ENCODE measurements around the gene AQP1. TPM values are rescaled to one million over a fixed set of nuclear protein-coding genes. Genes with fewer than 3 reads are reported as not detected.

AQP1 gene
- total RNA-seq, 4 donors from 2014 or later: 74.8 to 310 (median 175) TPM

DNA sequence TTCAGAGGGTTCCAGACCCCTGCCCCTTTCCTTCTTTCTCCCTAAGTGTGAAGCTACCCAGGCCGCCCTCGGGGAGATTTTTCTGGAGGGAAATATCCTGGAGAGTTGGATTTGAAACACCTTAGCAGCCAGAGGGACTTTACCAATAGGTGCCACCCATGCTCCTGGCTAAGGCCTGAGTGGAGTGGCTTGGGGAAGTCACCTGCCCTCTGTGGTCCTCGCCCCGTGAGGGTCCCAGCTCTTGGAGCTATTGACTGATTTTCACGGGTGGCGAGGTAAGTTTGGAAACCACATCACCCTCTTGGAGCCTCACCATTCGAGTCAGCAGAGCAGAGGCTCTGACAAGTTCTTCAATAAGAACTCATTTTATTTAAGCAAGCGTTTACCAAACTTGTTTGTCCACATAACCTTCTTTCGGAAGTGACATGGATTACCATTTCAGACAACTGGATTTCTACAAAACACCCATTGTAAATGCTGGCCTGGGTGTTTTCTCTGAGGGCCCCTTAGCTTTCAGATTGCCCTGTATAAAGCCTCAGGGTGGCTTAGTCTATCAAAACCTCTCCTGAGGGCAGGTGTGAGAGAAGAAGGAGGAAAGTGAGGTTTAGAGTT lies 20.4 kb downstream of the AQP1 start:
- TF ChIP-seq, protein P1, sequence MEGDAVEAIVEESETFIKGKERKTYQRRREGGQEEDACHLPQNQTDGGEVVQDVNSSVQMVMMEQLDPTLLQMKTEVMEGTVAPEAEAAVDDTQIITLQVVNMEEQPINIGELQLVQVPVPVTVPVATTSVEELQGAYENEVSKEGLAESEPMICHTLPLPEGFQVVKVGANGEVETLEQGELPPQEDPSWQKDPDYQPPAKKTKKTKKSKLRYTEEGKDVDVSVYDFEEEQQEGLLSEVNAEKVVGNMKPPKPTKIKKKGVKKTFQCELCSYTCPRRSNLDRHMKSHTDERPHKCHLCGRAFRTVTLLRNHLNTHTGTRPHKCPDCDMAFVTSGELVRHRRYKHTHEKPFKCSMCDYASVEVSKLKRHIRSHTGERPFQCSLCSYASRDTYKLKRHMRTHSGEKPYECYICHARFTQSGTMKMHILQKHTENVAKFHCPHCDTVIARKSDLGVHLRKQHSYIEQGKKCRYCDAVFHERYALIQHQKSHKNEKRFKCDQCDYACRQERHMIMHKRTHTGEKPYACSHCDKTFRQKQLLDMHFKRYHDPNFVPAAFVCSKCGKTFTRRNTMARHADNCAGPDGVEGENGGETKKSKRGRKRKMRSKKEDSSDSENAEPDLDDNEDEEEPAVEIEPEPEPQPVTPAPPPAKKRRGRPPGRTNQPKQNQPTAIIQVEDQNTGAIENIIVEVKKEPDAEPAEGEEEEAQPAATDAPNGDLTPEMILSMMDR (IDR thresholded peaks at IDR 0.05; ENCODE audit: low read depth): no peak

DNA sequence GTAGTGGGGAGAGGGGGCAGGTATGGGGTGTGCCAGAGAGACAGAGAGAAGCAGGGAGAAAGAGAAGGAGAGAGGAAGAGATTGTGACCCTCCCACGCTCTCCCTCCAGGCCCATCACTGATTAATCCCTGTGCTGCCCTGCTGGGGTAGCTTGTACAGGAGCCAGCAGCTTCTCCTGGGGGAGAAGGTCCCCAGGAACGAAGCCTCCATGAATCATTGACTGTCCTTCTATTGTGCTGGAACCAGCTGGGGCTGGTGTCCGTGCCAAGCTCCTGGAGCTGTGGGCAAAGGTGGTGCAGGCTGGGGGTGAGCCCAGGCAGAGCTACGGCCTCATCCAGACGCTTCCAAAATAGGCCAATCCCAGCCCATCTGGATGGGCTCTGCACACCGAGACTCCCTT lies 20.9 kb downstream of the AQP1 start:
- TF ChIP-seq, protein P1 (IDR thresholded peaks at IDR 0.05; ENCODE audit: low read depth): no peak

DNA sequence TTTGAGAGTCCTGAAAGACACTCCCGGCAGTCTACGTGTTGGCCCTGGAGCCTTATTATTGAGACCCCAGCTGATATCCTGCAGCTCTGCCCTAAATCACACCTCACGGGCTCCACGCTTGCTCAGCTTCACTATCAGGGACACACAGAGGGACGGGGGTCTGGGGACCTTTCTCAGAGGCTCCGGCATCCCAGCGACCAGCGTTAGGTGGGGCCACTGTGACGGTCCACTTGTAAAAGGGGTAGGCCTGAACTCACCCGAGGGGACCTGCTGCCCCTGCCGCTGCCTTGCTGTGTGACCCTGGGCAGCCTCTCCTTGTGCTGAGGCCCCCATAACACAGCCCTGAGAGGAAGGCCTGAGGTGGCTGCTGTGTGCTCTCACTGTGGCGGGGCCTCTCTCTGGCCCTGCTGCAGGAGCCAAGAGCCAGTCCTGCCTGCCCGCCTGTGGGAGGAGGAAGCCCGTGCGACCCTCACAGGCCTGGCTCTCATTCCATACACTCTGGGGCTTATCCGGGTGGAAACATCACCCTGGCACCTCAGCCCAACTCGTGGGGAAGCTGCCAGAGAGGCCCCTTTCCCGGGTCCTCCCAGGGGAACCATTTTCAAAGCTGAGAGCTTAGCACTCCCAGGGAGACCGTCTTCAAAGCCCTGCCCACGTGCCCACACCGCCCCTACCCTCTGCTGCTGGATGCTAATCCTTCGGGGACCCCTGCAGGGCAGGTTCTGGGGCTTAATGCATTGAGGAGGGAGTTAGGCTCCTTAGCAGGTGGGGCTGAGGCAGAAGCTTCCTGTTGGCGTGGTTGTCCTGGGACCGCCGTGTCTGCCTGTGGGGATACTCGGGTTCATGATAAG lies 21.7 kb downstream of the AQP1 start:
- TF ChIP-seq, protein P1 (IDR thresholded peaks at IDR 0.05; ENCODE audit: low read depth): no peak

DNA sequence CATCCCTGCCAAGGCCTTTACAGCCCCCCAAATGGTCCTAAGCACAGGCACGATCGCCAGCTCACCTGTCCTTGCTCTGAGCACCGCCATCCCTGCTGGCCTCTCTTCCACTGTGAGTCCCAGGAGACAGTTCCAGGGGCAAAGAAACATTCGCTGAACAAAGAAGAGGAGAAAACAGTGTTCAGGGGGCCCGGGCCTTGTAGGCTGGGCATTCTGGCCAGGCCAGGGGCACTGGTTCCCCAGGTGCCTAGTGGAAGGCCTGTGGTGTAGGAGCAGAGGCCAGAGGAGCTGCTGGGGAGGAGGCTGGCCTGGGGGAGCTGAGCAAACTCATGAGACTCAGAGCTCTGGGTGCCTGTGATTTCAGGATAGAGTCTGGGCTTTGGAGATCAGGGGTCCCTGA lies 22.6 kb downstream of the AQP1 start:
- TF ChIP-seq, protein P1 (IDR thresholded peaks at IDR 0.05; ENCODE audit: low read depth): no peak

DNA sequence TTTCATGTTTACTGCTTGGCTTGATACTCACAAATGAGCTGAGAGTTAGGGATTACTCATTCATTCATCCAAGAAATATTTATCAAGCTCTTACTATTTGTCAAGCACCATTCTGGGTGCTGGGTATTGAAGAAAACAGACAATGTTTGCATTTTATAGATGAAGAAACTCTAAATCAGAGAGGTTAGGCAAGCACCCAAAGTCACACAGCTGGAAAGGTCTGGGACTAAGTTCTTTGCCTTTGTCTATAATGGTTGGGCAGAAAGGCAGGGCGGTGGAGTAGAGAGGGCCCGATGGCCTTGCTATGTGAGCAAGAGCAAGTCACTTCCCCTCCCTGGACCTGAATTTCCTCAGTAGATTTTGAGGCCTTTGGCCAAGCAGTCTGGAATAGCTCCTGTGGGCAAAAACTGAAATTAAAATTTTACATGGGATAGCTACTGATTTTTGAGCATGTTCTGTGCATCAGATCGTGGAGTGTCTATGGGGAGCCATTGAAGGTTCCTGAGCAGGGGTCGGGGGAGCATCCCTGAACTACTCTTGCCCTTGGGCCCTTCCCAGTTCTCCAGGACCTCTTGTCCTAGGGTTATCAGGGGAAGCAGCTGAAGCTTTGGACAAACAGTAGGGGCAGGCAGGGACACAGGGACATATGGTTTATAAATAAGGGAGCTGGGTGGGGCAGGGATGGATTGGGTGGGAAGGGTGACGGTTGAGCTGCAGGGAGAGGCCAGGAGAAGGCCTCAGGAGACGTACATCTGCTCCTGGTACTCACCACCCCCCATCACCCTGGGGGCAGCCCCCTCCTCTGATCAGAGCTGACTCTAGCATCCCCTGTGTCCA lies 23.3 kb downstream of the AQP1 start:
- TF ChIP-seq, protein P1 (IDR thresholded peaks at IDR 0.05; ENCODE audit: low read depth): no peak

DNA sequence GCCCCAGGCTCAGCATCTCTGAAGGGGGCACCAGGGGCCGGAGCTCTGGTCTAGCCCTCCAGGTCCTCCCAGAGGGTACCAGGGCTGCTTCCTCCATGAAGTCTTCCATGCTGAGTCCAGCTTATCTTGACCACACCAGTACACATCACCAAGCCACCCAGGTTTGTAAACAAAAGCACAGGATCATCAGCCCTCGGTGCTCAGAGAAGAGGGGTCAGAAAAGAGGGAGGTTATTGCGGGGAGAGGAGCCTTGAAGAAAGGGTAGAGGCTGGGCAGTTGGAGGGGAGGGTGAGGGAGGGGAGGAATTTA lies 23.9 kb downstream of the AQP1 start:
- TF ChIP-seq, protein P1 (IDR thresholded peaks at IDR 0.05; ENCODE audit: low read depth): no peak

Data from subcutaneous adipose tissue (tissue), 4 donors.